ENCODE results near the gene DPYSL4. TPM values are rescaled to one million over a fixed set of nuclear protein-coding genes. Genes with fewer than 3 reads are reported as not detected.

DPYSL4 gene
- total and polyA plus RNA-seq, 4 experiments from 2014 or later: 0.21 to 1.8 (median 0.41) TPM

GRCh38 chr10:132182591-132182990 is 4.2 kb upstream of the DPYSL4 start:
- Mint-ChIP-seq H3K9me3 (peaks cover 0 to 3% (median 0%) of the 10 kb centered on the region in 8 donors), H3K36me3 (no peaks in the 10 kb centered on the region), H3K4me1 (peaks cover 0 to 7% (median 4%) of the 10 kb centered on the region in 4 donors), H3K4me3 (no peak overlapping the region), H3K27me3 (peaks cover 17 to 32% of the 10 kb centered on the region in 2 donors), H3K27ac (no peak overlapping the region)
- ChIA-PET POLR2A (ENCODE audit: partially characterized antibody) (no interaction called here), CTCF (ENCODE audit: partially characterized antibody) (no interaction called here)
- Histone ChIP-seq H3K36me3 (ENCODE audit: insufficient read depth, low read length) (no peaks in the 10 kb centered on the region), H3K27ac (ENCODE audit: low read depth, low read length) (no peak overlapping the region), H3K27me3 (ENCODE audit: insufficient read depth, low read length) (peaks cover 24% of the 10 kb centered on the region), H3K4me3 (ENCODE audit: low read length in 2 of 2) (no peak overlapping the region), H3K9me3 (ENCODE audit: control insufficient read depth in 1 of 2, low read length in 2 of 2) (no peaks in the 10 kb centered on the region), H3K4me1 (ENCODE audit: insufficient read depth, low read length) (peaks cover 15% of the 10 kb centered on the region)
- no peak for DNase-seq
- intact Hi-C loops (cut with micrococcal nuclease): loop anchor here (10.0 kb wide), 1 partner anchor 152 kb away; the partner anchor contains the start of gene LRRC27

- intact Hi-C loops (cut with micrococcal nuclease): loop anchor here (10.0 kb wide), 1 partner anchor 152 kb away; the partner anchor contains the start of gene LRRC27
- peak overlapping the region in 1 of 7 donors; percentile 59 for H3K27ac Mint-ChIP-seq
- peaks cover 0 to 3% (median 0%) of the 10 kb centered on the region in 8 donors for H3K9me3 Mint-ChIP-seq
- peaks cover 0 to 7% (median 4%) of the 10 kb centered on the region in 4 donors for H3K4me1 Mint-ChIP-seq
- no peaks in the 10 kb centered on the region for H3K9me3 ChIP-seq (ENCODE audit: control insufficient read depth in 1 of 2, low read length in 2 of 2)
- POLR2A ChIA-PET (ENCODE audit: partially characterized antibody): no interaction called here
- H3K4me3 ChIP-seq (ENCODE audit: low read length in 2 of 2): no peak overlapping the region
- no peak overlapping the region for H3K4me3 Mint-ChIP-seq
- CTCF ChIA-PET (ENCODE audit: partially characterized antibody): no interaction called here
- H3K36me3 Mint-ChIP-seq: no peaks in the 10 kb centered on the region
- peaks cover 20 to 30% of the 10 kb centered on the region in 2 donors for H3K27me3 Mint-ChIP-seq
- no peak for DNase-seq
- H3K27me3 ChIP-seq (ENCODE audit: insufficient read depth, low read length): peaks cover 28% of the 10 kb centered on the region
- H3K36me3 ChIP-seq (ENCODE audit: insufficient read depth, low read length): no peaks in the 10 kb centered on the region
- H3K4me1 ChIP-seq (ENCODE audit: insufficient read depth, low read length): peaks cover 15% of the 10 kb centered on the region
- H3K27ac ChIP-seq (ENCODE audit: low read depth, low read length): no peak overlapping the region
Observed at GRCh38 chr10:132183046-132183445, 3.7 kb upstream of the DPYSL4 start.

DNA sequence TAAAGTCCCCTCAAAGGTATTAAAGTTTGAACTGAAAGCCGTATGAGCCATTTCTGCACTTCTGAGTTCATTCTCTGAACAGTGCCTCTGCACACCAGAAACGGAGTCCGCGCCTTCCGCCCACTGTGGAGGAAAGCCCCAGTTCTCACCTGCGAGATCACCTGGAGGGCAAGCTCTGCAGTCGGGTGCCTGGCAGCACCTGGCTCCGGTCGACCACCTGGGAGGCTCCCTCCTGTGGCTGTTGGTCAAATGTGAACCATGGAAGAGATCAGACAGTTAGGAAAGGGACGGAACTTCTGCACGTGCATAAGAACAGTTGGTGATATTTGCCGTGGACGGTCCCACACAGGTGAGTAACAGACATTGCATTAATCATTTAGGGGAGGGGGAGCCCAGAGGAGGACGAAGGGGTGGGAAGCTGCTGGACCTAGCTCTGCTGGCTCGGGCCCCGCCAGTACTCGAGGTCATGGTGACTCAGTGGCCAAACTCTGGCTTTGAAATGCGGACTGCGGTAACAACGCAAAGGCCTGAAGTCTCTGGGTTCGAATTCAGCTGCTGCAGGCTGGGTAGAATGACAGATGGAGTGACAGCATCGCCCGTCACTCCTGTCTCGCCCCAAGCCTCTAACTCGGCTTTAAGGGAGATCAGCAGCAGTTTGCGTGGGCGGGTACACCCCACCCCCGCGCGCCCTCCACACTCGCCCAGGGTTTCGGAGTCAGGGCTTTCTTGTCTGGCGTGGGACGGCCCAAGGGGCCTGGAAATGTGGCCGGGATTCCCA is 1.7 kb upstream of the DPYSL4 start:
- Histone ChIP-seq H3K36me3 (ENCODE audit: insufficient read depth, low read length) (no peaks in the 10 kb centered on the region), H3K27me3 (ENCODE audit: insufficient read depth, low read length) (peaks cover 26% of the 10 kb centered on the region), H3K27ac (ENCODE audit: low read depth, low read length) (no peak overlapping the region), H3K4me1 (ENCODE audit: insufficient read depth, low read length) (peaks cover 15% of the 10 kb centered on the region), H3K9me3 (ENCODE audit: control insufficient read depth in 1 of 2, low read length in 2 of 2) (no peaks in the 10 kb centered on the region), H3K4me3 (ENCODE audit: low read length in 2 of 2) (no peak overlapping the region)
- Mint-ChIP-seq H3K36me3 (no peaks in the 10 kb centered on the region), H3K9me3 (peaks cover 0 to 3% (median 0%) of the 10 kb centered on the region in 8 donors), H3K27me3 (peaks cover 35 to 45% of the 10 kb centered on the region in 2 donors), H3K27ac (peak overlapping the region in 2 of 7 donors; percentile 38 to 74), H3K4me1 (peaks cover 0 to 13% (median 7%) of the 10 kb centered on the region in 4 donors), H3K4me3 (peak overlapping the region in 5 of 8 donors; percentile 10 to 76 (median 49))
- POLR2A ChIA-PET (ENCODE audit: partially characterized antibody): no interaction called here
- no peak for DNase-seq
- CTCF ChIA-PET (ENCODE audit: partially characterized antibody): no interaction called here
- intact Hi-C loops (cut with micrococcal nuclease): loop anchor here (1.0 to 10.0 kb wide), 3 partner anchors 9 to 150 kb away; partner anchors contain the start of gene LRRC27

- POLR2A ChIA-PET (ENCODE audit: partially characterized antibody): no interaction called here
- H3K4me3 Mint-ChIP-seq: peak overlapping the region in 5 of 8 donors; percentile 28 to 75 (median 68)
Observed at GRCh38 chr10:132185601-132186487, 904 bp upstream of the DPYSL4 start.

GRCh38 chr10:132187430-132188138 is 836 bp downstream of the DPYSL4 start:
- H3K27ac ChIP-seq (ENCODE audit: low read depth, low read length): no peak overlapping the region
- H3K4me3 ChIP-seq (ENCODE audit: low read length in 2 of 2): no peak overlapping the region
- Mint-ChIP-seq H3K36me3 (no peaks in the 10 kb centered on the region), H3K4me1 (peaks cover 1 to 13% (median 7%) of the 10 kb centered on the region in 4 donors), H3K9me3 (peaks cover 0 to 3% (median 0%) of the 10 kb centered on the region in 8 donors), H3K27me3 (peaks cover 36 to 41% of the 10 kb centered on the region in 2 donors), H3K27ac (peak overlapping the region in 1 of 7 donors; percentile 57), H3K4me3 (peak overlapping the region in 4 of 8 donors; percentile 36 to 64 (median 42))
- H3K4me1 ChIP-seq (ENCODE audit: insufficient read depth, low read length): peaks cover 15% of the 10 kb centered on the region
- CTCF ChIA-PET (ENCODE audit: partially characterized antibody): no interaction called here
- intact Hi-C loops (cut with micrococcal nuclease): loop anchor here (10.0 kb wide), 1 partner anchor 147 kb away; the partner anchor contains the start of gene LRRC27
- no peak for DNase-seq
- POLR2A ChIA-PET (ENCODE audit: partially characterized antibody): no interaction called here
- H3K9me3 ChIP-seq (ENCODE audit: control insufficient read depth in 1 of 2, low read length in 2 of 2): no peaks in the 10 kb centered on the region
- H3K36me3 ChIP-seq (ENCODE audit: insufficient read depth, low read length): no peaks in the 10 kb centered on the region
- H3K27me3 ChIP-seq (ENCODE audit: insufficient read depth, low read length): peaks cover 26% of the 10 kb centered on the region

More at GRCh38 chr10:132185601-132186487, 904 bp upstream of the DPYSL4 start:
- H3K4me3 ChIP-seq (ENCODE audit: low read length in 2 of 2): peak overlapping the region in 1 of 2 donors; percentile 19
- peaks cover 0 to 13% (median 8%) of the 10 kb centered on the region in 4 donors for H3K4me1 Mint-ChIP-seq
- peaks cover 37 to 43% of the 10 kb centered on the region in 2 donors for H3K27me3 Mint-ChIP-seq
- CTCF ChIA-PET (ENCODE audit: partially characterized antibody): no interaction called here
- H3K27ac ChIP-seq (ENCODE audit: low read depth, low read length): no peak overlapping the region
- H3K4me1 ChIP-seq (ENCODE audit: insufficient read depth, low read length): peaks cover 15% of the 10 kb centered on the region
- intact Hi-C loops (cut with micrococcal nuclease): loop anchor here (1.0 to 10.0 kb wide), 3 partner anchors 8 to 149 kb away; partner anchors contain the start of gene LRRC27
- peaks cover 0 to 3% (median 0%) of the 10 kb centered on the region in 8 donors for H3K9me3 Mint-ChIP-seq
- no peaks in the 10 kb centered on the region for H3K36me3 ChIP-seq (ENCODE audit: insufficient read depth, low read length)
- H3K27ac Mint-ChIP-seq: peak overlapping the region in 3 of 7 donors; percentile 38 to 84 (median 63)
- peak; percentile 58 to 77 (median 73) for DNase-seq
- H3K27me3 ChIP-seq (ENCODE audit: insufficient read depth, low read length): peaks cover 26% of the 10 kb centered on the region
- H3K9me3 ChIP-seq (ENCODE audit: control insufficient read depth in 1 of 2, low read length in 2 of 2): no peaks in the 10 kb centered on the region
- no peaks in the 10 kb centered on the region for H3K36me3 Mint-ChIP-seq

- H3K27ac ChIP-seq (ENCODE audit: low read depth, low read length): no peak overlapping the region
- peak overlapping the region in 6 of 8 donors; percentile 36 to 69 (median 48) for H3K4me3 Mint-ChIP-seq
- H3K27me3 Mint-ChIP-seq: peaks cover 30 to 37% of the 10 kb centered on the region in 2 donors
- H3K9me3 ChIP-seq (ENCODE audit: control insufficient read depth in 1 of 2, low read length in 2 of 2): no peaks in the 10 kb centered on the region
- CTCF ChIA-PET (ENCODE audit: partially characterized antibody): no interaction called here
- peaks cover 1 to 13% (median 7%) of the 10 kb centered on the region in 4 donors for H3K4me1 Mint-ChIP-seq
- peaks cover 15% of the 10 kb centered on the region for H3K4me1 ChIP-seq (ENCODE audit: insufficient read depth, low read length)
- H3K27me3 ChIP-seq (ENCODE audit: insufficient read depth, low read length): peaks cover 26% of the 10 kb centered on the region
- intact Hi-C loops (cut with micrococcal nuclease): loop anchor here (10.0 kb wide), 1 partner anchor 146 kb away; the partner anchor contains the start of gene LRRC27
- H3K4me3 ChIP-seq (ENCODE audit: low read length in 2 of 2): no peak overlapping the region
- H3K36me3 ChIP-seq (ENCODE audit: insufficient read depth, low read length): no peaks in the 10 kb centered on the region
- H3K9me3 Mint-ChIP-seq: peaks cover 0 to 3% (median 0%) of the 10 kb centered on the region in 8 donors
- POLR2A ChIA-PET (ENCODE audit: partially characterized antibody): no interaction called here
- no peaks in the 10 kb centered on the region for H3K36me3 Mint-ChIP-seq
- DNase-seq: no peak
- peak overlapping the region in 1 of 7 donors; percentile 58 for H3K27ac Mint-ChIP-seq
Observed at GRCh38 chr10:132188331-132188730, 1.6 kb downstream of the DPYSL4 start.
